K562 (cell line): Measurements from ENCODE around the gene SERF2. TPM values are rescaled to one million over a fixed set of nuclear protein-coding genes. Genes with fewer than 3 reads are reported as not detected.

Experiments
- BRD9 ChIP-seq: fragments of 450-650 bp; IDR thresholded peaks from 2 replicates; pipeline ENCODE4 v1.6.1; 2018; ENCODE audit warnings: low read depth; ENCODE audit not compliant: partially characterized antibody
- CGGBP1 ChIP-seq: fragments of 250-450 bp; sonication (Bioruptor Pico); IDR thresholded peaks from 2 replicates; pipeline ENCODE4 v1.9.0; 2021; ENCODE audit warnings: mild to moderate bottlenecking
- CTBP1 ChIP-seq: fragments of 450-650 bp; IDR thresholded peaks from 2 replicates; pipeline ENCODE4 v1.6.1; 2016; ENCODE audit warnings: borderline replicate concordance
- HDAC3 ChIP-seq: fragments of 450-650 bp; IDR thresholded peaks from 2 replicates; pipeline ENCODE4 v1.6.1; 2018; ENCODE audit warnings: borderline replicate concordance, mild to moderate bottlenecking, moderate library complexity; ENCODE audit not compliant: partially characterized antibody
- PTBP1 ChIP-seq: fragments of 200-400 bp; formaldehyde crosslinking; IDR thresholded peaks from 2 replicates; pipeline ENCODE4 v1.6.1; 2017; ENCODE audit warnings: low read depth, low read length
- SFPQ ChIP-seq: fragments of 200-400 bp; formaldehyde crosslinking; IDR thresholded peaks from 2 replicates; pipeline ENCODE4 v1.6.1; 2017; ENCODE audit warnings: mild to moderate bottlenecking, low read depth, low read length, moderate library complexity
- TAF15 ChIP-seq: fragments of 200-400 bp; formaldehyde crosslinking; IDR thresholded peaks from 2 replicates; pipeline ENCODE4 v1.6.1; 2017; ENCODE audit warnings: mild to moderate bottlenecking, low read depth, low read length, moderate library complexity
- TCF7 ChIP-seq: sonication (generic); IDR thresholded peaks from 2 replicates; pipeline ENCODE4 v1.6.1; 2016; ENCODE audit warnings: antibody characterized with exemption, borderline replicate concordance
- THRA ChIP-seq: fragments of 450-650 bp; IDR thresholded peaks from 2 replicates; pipeline ENCODE4 v1.6.1; 2017; ENCODE audit warnings: mild to moderate bottlenecking, moderate library complexity
- XRCC3 ChIP-seq: fragments of 450-650 bp; IDR thresholded peaks from 2 replicates; pipeline ENCODE4 v1.6.1; 2017; ENCODE audit warnings: mild to moderate bottlenecking, moderate library complexity
- ZBTB40 ChIP-seq, 2 experiments: fragments of 450-650 bp in 1 of 2; sonication (generic) in 1 of 2; formaldehyde crosslinking in 1 of 2; IDR thresholded peaks; 2 replicates each; pipeline versions ENCODE4 v1.7.1 to v1.9.0; 2016 to 2022; ENCODE audit warnings: inconsistent platforms in 1 of 2, mild to moderate bottlenecking in 1 of 2, missing genetic modification reagents in 1 of 2
- ZEB2 ChIP-seq: fragments of 450-650 bp; IDR thresholded peaks from 2 replicates; pipeline ENCODE4 v1.6.1; 2016
- ZNF134 ChIP-seq: fragments of 250-450 bp; sonication (Bioruptor Pico); conservative IDR thresholded peaks from 2 replicates; pipeline ENCODE4 v1.4.0; 2020
- ZNF79 ChIP-seq: fragments of 250-450 bp; sonication (Bioruptor Pico); IDR thresholded peaks from 2 replicates; pipeline ENCODE4 v1.4.0; 2020; ENCODE audit warnings: low read depth, mild to moderate bottlenecking, moderate library complexity
- polyA plus RNA-seq, 8 experiments: library from polyadenylated mRNA; depleted of rRNA in 4 of 8; stranded (reverse) in 5 of 8; unstranded in 3 of 8; fragments of >200 nt; fragmentation: Nextera tagmentation in 2 of 8; fragmentation: Illumina TruSeq in 1 of 8; extraction: Ambion mirVana in 2 of 8; extraction: Trizol in 1 of 8; gene quantifications; 2 replicates each; pipeline versions ENCODE4 v1.2.1 to v1.2.3, GENCODE V29; 2011 to 2014; ENCODE audit warnings: inconsistent platforms in 1 of 8, missing spikeins in 1 of 8
- total RNA-seq, 7 experiments: library from RNA; depleted of rRNA in 6 of 7; stranded (reverse); fragments of >200 nt in 6 of 7; fragmentation: Illumina TruSeq in 2 of 7; extraction: Trizol in 2 of 7; gene quantifications; 2 replicates each; pipeline versions ENCODE4 v1.2.1 to v1.2.3, GENCODE V29; 2011 to 2021; ENCODE audit warnings: low replicate concordance in 1 of 7

The SERF2 gene
- total and polyA plus RNA-seq, 9 of the 15 experiments (the other 6 are each of a cell fraction or from before 2014, with no cell fraction given) = 497 to 3,360 (median 867) TPM

- TF ChIP-seq CGGBP1 (no peak), XRCC3 (no peak), SFPQ (no peak), ZNF79 (CRISPR knock-in tag) (no peak), TCF7 (no peak), CTBP1 (no peak; the same call in 1 of the 2 replicates), HDAC3 (no peak), BRD9 (peak; percentile 22), PTBP1 (0 out of 2 replicates have a peak, but pooled peaks have one; percentile 34), THRA (no peak), ZBTB40 (IDR thresholded peaks at IDR 0.05) (peak; percentile 60; the same call in 1 of the 2 replicates), ZBTB40 (CRISPR knock-in tag; IDR thresholded peaks at IDR 0.05) (0 out of 2 replicates have a peak, but pooled peaks have one; percentile 23), ZNF134 (CRISPR knock-in tag) (no peak), ZEB2 (0 out of 2 replicates have a peak, but pooled peaks have one; percentile 52), TAF15 (no peak)
Observed at GRCh38 chr15:43791993-43792760, at the start of gene SERF2 (continued).
